Measurements from ENCODE around the gene TREML2.

GRCh38 chr6:41182069-41183034 lies 18.6 kb downstream of the TREML2 start:
- TF ChIP-seq EZH2 (IDR thresholded peaks at IDR 0.05; ENCODE audit: insufficient read depth, poor library complexity, severe bottlenecking) = no peak
- no peak for TF ChIP-seq EZH2phosphoT487 (IDR thresholded peaks at IDR 0.05; ENCODE audit: insufficient read depth, low read depth)

Data from GM23248 (cell line).